HG02763 (cell line): ENCODE measurements around the gene ABL1.

Experiments used
- ATAC-seq: cut with Tn5 transposase; IDR thresholded peaks from one replicate; pipeline ENCODE4 v1.9.1; 2021; ENCODE audit warnings: mild to moderate bottlenecking, moderate library complexity; ENCODE audit not compliant: unreplicated experiment

The ABL1 gene

GRCh38 chr9:130914417-130915095, 79.5 kb downstream of the ABL1 start:
- ATAC-seq: no peak

- ATAC-seq: no peak
These were observed 80.0 kb downstream of the ABL1 start for GRCh38 chr9:130915096-130915447.

GRCh38 chr9:130917168-130917960, 82.3 kb downstream of the ABL1 start:
- ATAC-seq: no peak

- no peak for ATAC-seq
These were observed 83.2 kb downstream of the ABL1 start for GRCh38 chr9:130918101-130918825.

- ATAC-seq: no peak
These were observed 83.9 kb downstream of the ABL1 start for GRCh38 chr9:130918826-130919558.

- no peak for ATAC-seq
These were observed 84.6 kb downstream of the ABL1 start for GRCh38 chr9:130919559-130920145.

- ATAC-seq: no peak
These were observed 85.2 kb downstream of the ABL1 start for GRCh38 chr9:130920233-130920632.

GRCh38 chr9:130920762-130921299, 85.8 kb downstream of the ABL1 start:
- no peak for ATAC-seq

- no peak for ATAC-seq
These were observed 86.4 kb downstream of the ABL1 start for GRCh38 chr9:130921300-130921988.

GRCh38 chr9:130921989-130922892, 87.2 kb downstream of the ABL1 start:
- no peak for ATAC-seq

GRCh38 chr9:130922893-130923610, 88.0 kb downstream of the ABL1 start:
- ATAC-seq: no peak

GRCh38 chr9:130923611-130924447, 88.8 kb downstream of the ABL1 start:
- ATAC-seq: no peak

- ATAC-seq: no peak
These were observed 89.4 kb downstream of the ABL1 start for GRCh38 chr9:130924448-130924788.

GRCh38 chr9:130925050-130925678, 90.1 kb downstream of the ABL1 start:
- ATAC-seq: no peak

- no peak for ATAC-seq
These were observed 92.3 kb downstream of the ABL1 start for GRCh38 chr9:130927338-130927737.

GRCh38 chr9:130927995-130928900, 93.2 kb downstream of the ABL1 start:
- ATAC-seq: no peak
